ENCODE data around the gene MGAT5B.

Gene MGAT5B

GRCh38 chr17:76872874-76873221 lies 4.6 kb downstream of the MGAT5B start:
- DNase-seq (ENCODE audit: low spot score): no peak
- CTCF ChIA-PET: interaction anchor here (0.6 to 1.2 kb wide), 3 partner anchors 27 to 183 kb away, joined by 3 to 7 read pairs (median 3); no protein-coding TSS in a partner anchor
- no peak for TF ChIP-seq CTCF (conservative IDR thresholded peaks at IDR 0.05; ENCODE audit: low read depth)
- peak overlapping the region; percentile 94 for H3K27ac ChIP-seq
- POLR2A ChIA-PET (ENCODE audit: low non-redundant PET): interaction anchor here (0.6 kb wide), 1 partner anchor 10 kb away, joined by 4 read pairs; no protein-coding TSS in a partner anchor

GRCh38 chr17:76873856-76874255 lies 5.7 kb downstream of the MGAT5B start:
- ChIA-PET POLR2A (ENCODE audit: low non-redundant PET) (no interaction called here), CTCF (no interaction called here)
- TF ChIP-seq CTCF (conservative IDR thresholded peaks at IDR 0.05; ENCODE audit: low read depth): no peak
- H3K27ac ChIP-seq: no peak overlapping the region; the same call in 1 of the 2 replicates
- DNase-seq (ENCODE audit: low spot score): no peak

GRCh38 chr17:76877437-76877836 lies 9.2 kb downstream of the MGAT5B start:
- no peak for DNase-seq (ENCODE audit: low spot score)
- TF ChIP-seq CTCF (conservative IDR thresholded peaks at IDR 0.05; ENCODE audit: low read depth): no peak
- ChIA-PET CTCF (no interaction called here), POLR2A (ENCODE audit: low non-redundant PET) (no interaction called here)
- H3K27ac ChIP-seq: no peak overlapping the region

- POLR2A ChIA-PET (ENCODE audit: low non-redundant PET): no interaction called here
- no peak for DNase-seq (ENCODE audit: low spot score)
- no peak for TF ChIP-seq CTCF (conservative IDR thresholded peaks at IDR 0.05; ENCODE audit: low read depth)
- H3K27ac ChIP-seq: no peak overlapping the region
- CTCF ChIA-PET: interaction anchor here (1.1 kb wide), 1 partner anchor 98 kb away, joined by 3 read pairs; no protein-coding TSS in a partner anchor
Observed at GRCh38 chr17:76878568-76878967, 10.4 kb downstream of the MGAT5B start.

GRCh38 chr17:76879254-76879653 lies 11.1 kb downstream of the MGAT5B start:
- POLR2A ChIA-PET (ENCODE audit: low non-redundant PET): no interaction called here

GRCh38 chr17:76879691-76880090 lies 11.5 kb downstream of the MGAT5B start:
- ChIA-PET CTCF (interaction anchor here (1.1 kb wide), 1 partner anchor 97 kb away, joined by 3 read pairs; no protein-coding TSS in a partner anchor), POLR2A (ENCODE audit: low non-redundant PET) (no interaction called here)
- no peak for TF ChIP-seq CTCF (conservative IDR thresholded peaks at IDR 0.05; ENCODE audit: low read depth)
- no peak for DNase-seq (ENCODE audit: low spot score)
- no peak overlapping the region for H3K27ac ChIP-seq

More at GRCh38 chr17:76879254-76879653, 11.1 kb downstream of the MGAT5B start:
- no peak for DNase-seq (ENCODE audit: low spot score)
- TF ChIP-seq CTCF (conservative IDR thresholded peaks at IDR 0.05; ENCODE audit: low read depth): no peak
- H3K27ac ChIP-seq: no peak overlapping the region
- CTCF ChIA-PET: interaction anchor here (1.1 kb wide), 1 partner anchor 97 kb away, joined by 3 read pairs; no protein-coding TSS in a partner anchor

All from RWPE1 (cell line).